Epidermal melanocyte (primary cell): Measurements from ENCODE around the gene TIMM9.
"Not testable (repeated sequence)": the region's sequence is repeated elsewhere in the genome, so short reads cannot be mapped to it uniquely, and the experiment has no call there.

Source experiments
- DNase-seq: peaks from one replicate; pipeline ENCODE4 v3.0.0; 2011; ENCODE audit warnings: low spot score; ENCODE audit not compliant: insufficient read length

The TIMM9 gene

GRCh38 chr14:58427281-58428117, at the start of gene TIMM9, which contains the start of gene KIAA0586:
Gene TIMM9 (minus strand): TSS chr14:58427531. CDS start chr14:58411945, 15,586 bp downstream.
Gene KIAA0586 (plus strand): TSS chr14:58427719. CDS start chr14:58428265, 546 bp downstream.
- DNase-seq = peak; percentile 81

- DNase-seq = no peak
These were observed 49.0 kb upstream of the TIMM9 start for GRCh38 chr14:58476320-58476719.

- DNase-seq = no peak
These were observed 42.0 kb upstream of the TIMM9 start for GRCh38 chr14:58469309-58469708.

GRCh38 chr14:58467575-58467974, 40.2 kb upstream of the TIMM9 start:
- no peak for DNase-seq

- DNase-seq = no peak
These were observed 39.1 kb upstream of the TIMM9 start for GRCh38 chr14:58466459-58466858.

- no peak for DNase-seq
These were observed 38.1 kb upstream of the TIMM9 start for GRCh38 chr14:58465421-58465820.

- no peak for DNase-seq
These were observed 37.3 kb upstream of the TIMM9 start for GRCh38 chr14:58464652-58465051.

GRCh38 chr14:58463147-58463546, 35.8 kb upstream of the TIMM9 start:
- DNase-seq = no peak

GRCh38 chr14:58460772-58461171, 33.4 kb upstream of the TIMM9 start:
- no peak for DNase-seq

- DNase-seq = peak; percentile 19
These were observed 28.4 kb upstream of the TIMM9 start for GRCh38 chr14:58455593-58456265.

- DNase-seq = no peak
These were observed 17.3 kb upstream of the TIMM9 start for GRCh38 chr14:58444627-58445026.

GRCh38 chr14:58439476-58439875, 12.1 kb upstream of the TIMM9 start:
- DNase-seq = no peak

GRCh38 chr14:58430156-58430555, 2.8 kb upstream of the TIMM9 start:
- DNase-seq = no peak

GRCh38 chr14:58428118-58428683, 870 bp upstream of the TIMM9 start:
- no peak for DNase-seq

- no peak for DNase-seq
These were observed 556 bp downstream of the TIMM9 start for GRCh38 chr14:58426670-58427280.

- DNase-seq = not testable (repeated sequence)
These were observed 10.4 kb downstream of the TIMM9 start for GRCh38 chr14:58416934-58417333.

GRCh38 chr14:58415636-58416547, 11.4 kb downstream of the TIMM9 start:
- DNase-seq = no peak

GRCh38 chr14:58414845-58415244, 12.5 kb downstream of the TIMM9 start:
- no peak for DNase-seq

- no peak for DNase-seq
These were observed 18.6 kb downstream of the TIMM9 start for GRCh38 chr14:58408681-58409215.

GRCh38 chr14:58401587-58401986, 25.7 kb downstream of the TIMM9 start:
- no peak for DNase-seq
